Right atrium auricular region (tissue), 2 donors: ENCODE results near the gene ZDHHC13. TPM values are rescaled to one million over a fixed set of nuclear protein-coding genes. Genes with fewer than 3 reads are reported as not detected.

Source experiments
- DNase-seq: peaks from one replicate; pipeline ENCODE4 v3.0.0-alpha.2; 2019; ENCODE audit warnings: low spot score
- H3K27ac ChIP-seq, 2 donors: fragments of 200-600 bp; sonication (generic); 1 replicate in 1 of 2; 2 replicates in 1 of 2; pipeline ENCODE4 v1.5.1; 2016 to 2019
- H3K27me3 ChIP-seq, 2 donors: fragments of 200-600 bp; sonication (generic); one replicate each; pipeline versions ENCODE4 v1.5.1 to v1.6.0; 2017 to 2019
- H3K36me3 ChIP-seq: fragments of 200-600 bp; sonication (generic); one replicate; pipeline ENCODE4 v1.5.1; 2016
- H3K4me1 ChIP-seq, 2 donors: fragments of 200-600 bp; sonication (generic); one replicate each; pipeline versions ENCODE4 v1.5.1 to v1.6.0; 2017 to 2019
- H3K4me3 ChIP-seq, 2 donors: fragments of 200-600 bp; sonication (generic); 1 replicate in 1 of 2; 2 replicates in 1 of 2; pipeline ENCODE4 v1.5.1; 2017 to 2019; ENCODE audit warnings: mild to moderate bottlenecking in 1 of 2, moderate library complexity in 1 of 2
- H3K9me3 ChIP-seq, 2 donors: fragments of 200-600 bp; sonication (generic); one replicate each; pipeline ENCODE4 v1.5.1; 2019
- CTCF ChIP-seq, 2 donors: fragments of 200-600 bp; sonication (generic); IDR thresholded peaks; one replicate each; pipeline ENCODE4 v1.5.1; 2019; ENCODE audit warnings: antibody characterized with exemption in 2 of 2
- total RNA-seq, 2 donors: library from RNA; depleted of rRNA; stranded (reverse); fragments of >200 nt; gene quantifications; one replicate each; pipeline ENCODE4 v1.1.0, GENCODE V29; 2016

The ZDHHC13 gene
- total RNA-seq, 2 donors from 2014 or later = 12.7 to 16.0 TPM

GRCh38 chr11:19084661-19085315 lies 32.2 kb upstream of the ZDHHC13 start:
- DNase-seq = no peak
- H3K9me3 ChIP-seq = no peaks in the 10 kb centered on the region
- no peaks in the 10 kb centered on the region for H3K4me1 ChIP-seq
- H3K27me3 ChIP-seq = no peaks in the 10 kb centered on the region
- no peak overlapping the region for H3K4me3 ChIP-seq
- H3K36me3 ChIP-seq = no peaks in the 10 kb centered on the region
- TF ChIP-seq CTCF (IDR thresholded peaks at IDR 0.05) = no peak
- no peak overlapping the region for H3K27ac ChIP-seq

- no peak for TF ChIP-seq CTCF (IDR thresholded peaks at IDR 0.05)
- H3K27me3 ChIP-seq = no peaks in the 10 kb centered on the region
- H3K4me3 ChIP-seq = no peak overlapping the region
- H3K9me3 ChIP-seq = no peaks in the 10 kb centered on the region
- no peak overlapping the region for H3K27ac ChIP-seq
- H3K36me3 ChIP-seq = no peaks in the 10 kb centered on the region
- no peak for DNase-seq
- no peaks in the 10 kb centered on the region for H3K4me1 ChIP-seq
Measured at GRCh38 chr11:19087658-19088057, 29.3 kb upstream of the ZDHHC13 start.

GRCh38 chr11:19088791-19089190 lies 28.2 kb upstream of the ZDHHC13 start:
- Histone ChIP-seq H3K9me3 (no peaks in the 10 kb centered on the region), H3K27ac (no peak overlapping the region), H3K4me1 (no peaks in the 10 kb centered on the region), H3K27me3 (no peaks in the 10 kb centered on the region), H3K36me3 (no peaks in the 10 kb centered on the region), H3K4me3 (no peak overlapping the region)
- no peak for TF ChIP-seq CTCF (IDR thresholded peaks at IDR 0.05)
- no peak for DNase-seq

GRCh38 chr11:19089421-19089820 lies 27.5 kb upstream of the ZDHHC13 start:
- H3K36me3 ChIP-seq = no peaks in the 10 kb centered on the region
- no peak for DNase-seq
- H3K9me3 ChIP-seq = no peaks in the 10 kb centered on the region
- H3K4me3 ChIP-seq = no peak overlapping the region
- TF ChIP-seq CTCF (IDR thresholded peaks at IDR 0.05) = no peak
- no peaks in the 10 kb centered on the region for H3K27me3 ChIP-seq
- no peak overlapping the region for H3K27ac ChIP-seq
- no peaks in the 10 kb centered on the region for H3K4me1 ChIP-seq

- no peak for TF ChIP-seq CTCF (IDR thresholded peaks at IDR 0.05)
- H3K27me3 ChIP-seq = no peaks in the 10 kb centered on the region
Measured at GRCh38 chr11:19091366-19091765, 25.6 kb upstream of the ZDHHC13 start.

GRCh38 chr11:19092342-19092741 lies 24.6 kb upstream of the ZDHHC13 start:
- Histone ChIP-seq H3K4me1 (no peaks in the 10 kb centered on the region), H3K27ac (no peak overlapping the region), H3K9me3 (no peaks in the 10 kb centered on the region), H3K27me3 (no peaks in the 10 kb centered on the region), H3K36me3 (no peaks in the 10 kb centered on the region), H3K4me3 (no peak overlapping the region)
- TF ChIP-seq CTCF (IDR thresholded peaks at IDR 0.05) = no peak
- no peak for DNase-seq

More at GRCh38 chr11:19091366-19091765, 25.6 kb upstream of the ZDHHC13 start:
- no peak overlapping the region for H3K4me3 ChIP-seq
- no peaks in the 10 kb centered on the region for H3K9me3 ChIP-seq
- no peaks in the 10 kb centered on the region for H3K4me1 ChIP-seq
- H3K36me3 ChIP-seq = no peaks in the 10 kb centered on the region
- H3K27ac ChIP-seq = no peak overlapping the region
- no peak for DNase-seq
